Astrocyte of the cerebellum (primary cell): ENCODE results near the gene CYSTM1.
A peak's percentile ranks its signal among the peaks of the same experiment; 100 is the strongest.

ENCODE experiments used
- DNase-seq: peaks from one replicate; pipeline ENCODE4 v3.0.0-alpha.2; 2011; ENCODE audit warnings: low read depth
- H3K4me3 ChIP-seq: 2 replicates; pipeline ENCODE4 v1.5.1; 2011; ENCODE audit warnings: mild to moderate bottlenecking, low read depth, low read length, moderate library complexity
- CTCF ChIP-seq: IDR thresholded peaks from 2 replicates; pipeline ENCODE4 v1.5.1; 2012; ENCODE audit warnings: low read length, low read depth, moderate library complexity, mild to moderate bottlenecking; ENCODE audit errors: missing control alignments
- in situ Hi-C: cut with HindIII; loops from 2 replicates; pipeline ENCODE4 v1.10.0; 2017; ENCODE audit warnings: low sequenced_read_pairs

CYSTM1 gene

GRCh38 chr5:140235791-140236551 is 61.0 kb downstream of the CYSTM1 start:
- TF ChIP-seq CTCF: no peak
- H3K4me3 ChIP-seq: no peak overlapping the region

GRCh38 chr5:140236891-140237598 is 62.1 kb downstream of the CYSTM1 start:
- no peak for TF ChIP-seq CTCF
- no peak overlapping the region for H3K4me3 ChIP-seq
- no peak for DNase-seq
- in situ Hi-C loops: no loop called here

More at GRCh38 chr5:140235791-140236551, 61.0 kb downstream of the CYSTM1 start:
- in situ Hi-C loops: no loop called here
- DNase-seq: no peak

- TF ChIP-seq CTCF: no peak
- no peak for DNase-seq
- H3K4me3 ChIP-seq: no peak overlapping the region
- in situ Hi-C loops: no loop called here
Measured at GRCh38 chr5:140238756-140239155, 63.8 kb downstream of the CYSTM1 start.

- H3K4me3 ChIP-seq: no peak overlapping the region
- no peak for DNase-seq
- no peak for TF ChIP-seq CTCF
- in situ Hi-C loops: no loop called here
Measured at GRCh38 chr5:140239461-140239860, 64.5 kb downstream of the CYSTM1 start.

- peak; percentile 76 for TF ChIP-seq CTCF
- DNase-seq: no peak
- no peak overlapping the region for H3K4me3 ChIP-seq
- in situ Hi-C loops: no loop called here
Measured at GRCh38 chr5:140239939-140240700, 65.1 kb downstream of the CYSTM1 start.

- peak; percentile 91 for DNase-seq
- TF ChIP-seq CTCF: no peak
Measured at GRCh38 chr5:140240987-140241706, 66.2 kb downstream of the CYSTM1 start.

More at GRCh38 chr5:140240987-140241706, 66.2 kb downstream of the CYSTM1 start:
- H3K4me3 ChIP-seq: no peak overlapping the region
- in situ Hi-C loops: no loop called here
